GM12878 (cell line): ENCODE results near the gene FSCB. TPM values are rescaled to one million over a fixed set of nuclear protein-coding genes. Genes with fewer than 3 reads are reported as not detected.

ENCODE experiments used
- ATAC-seq: fragments of 200-7000 bp; cut with Tn5 transposase; 3 replicates; pipeline ENCODE4 v1.9.1; 2020; ENCODE audit warnings: mild to moderate bottlenecking, moderate library complexity
- BruUV-seq: library from RNA; stranded (reverse); fragments of 400-500 nt; replicated peaks from 2 replicates; lab custom pipeline; 2021; lab: Mats Ljungman, UMichigan
- CTCF ChIA-PET: fragments of 300-600 bp; sonication (Branson Sonifier 250); formaldehyde crosslinking; extraction: SDS; loops from one replicate; lab custom pipeline; 2021; ENCODE audit warnings: inconsistent platforms; lab: Yijun Ruan, JAX
- POLR2A ChIA-PET: fragments of 350-600 bp; formaldehyde crosslinking; extraction: SDS; loops from one replicate; lab custom pipeline; 2021; ENCODE audit warnings: inconsistent platforms; lab: Charles Lee
- RAD21 ChIA-PET: fragments of 300-600 bp; sonication (Branson Sonifier 250); formaldehyde crosslinking; loops from one replicate; lab custom pipeline; 2023; ENCODE audit warnings: antibody characterized with exemption; ENCODE audit not compliant: unreplicated experiment; lab: Charles Lee
- SMC1A ChIA-PET: fragments of 300-600 bp; sonication (Branson Sonifier 250); formaldehyde crosslinking; loops from one replicate; lab custom pipeline; 2023; ENCODE audit not compliant: unreplicated experiment, uncharacterized antibody; lab: Charles Lee
- DNase-seq: peaks from one replicate; pipeline ENCODE4 v3.0.0-alpha.2; 2011; ENCODE audit warnings: low read depth, low spot score
- FAIRE-seq: peaks from 3 replicates; lab custom pipeline; 2011; peaks lifted over from hg19 to GRCh38; lab: Jason Lieb, UNC
- H2AFZ ChIP-seq: 2 replicates; pipeline ENCODE4 v1.6.0; 2011; ENCODE audit warnings: low read depth, low read length, control low read depth; ENCODE audit not compliant: control insufficient read depth
- H3K27ac ChIP-seq: 2 replicates; pipeline ENCODE4 v1.5.1; 2011; ENCODE audit warnings: control low read depth; ENCODE audit not compliant: control insufficient read depth, insufficient read depth
- H3K27me3 ChIP-seq, 2 experiments: replicated peaks in 1 of 2; 2 replicates each; pipeline versions ENCODE4 v1.6.0 to v1.6.1; 2011; ENCODE audit warnings: low read length in 1 of 2; ENCODE audit not compliant: control insufficient read depth in 2 of 2, insufficient read depth in 2 of 2
- H3K36me3 ChIP-seq, 2 experiments: 2 replicates each; pipeline ENCODE4 v1.5.1; 2011; ENCODE audit warnings: low read length in 1 of 2; ENCODE audit not compliant: control insufficient read depth in 2 of 2, insufficient read depth in 2 of 2
- H3K4me1 ChIP-seq: 2 replicates; pipeline ENCODE4 v1.6.1; 2011; ENCODE audit warnings: mild to moderate bottlenecking, low read length, moderate library complexity, mixed read lengths; ENCODE audit not compliant: control insufficient read depth, insufficient read depth
- H3K4me2 ChIP-seq: 2 replicates; pipeline ENCODE4 v1.6.0; 2011; ENCODE audit warnings: control low read depth; ENCODE audit not compliant: control insufficient read depth, insufficient read depth
- H3K4me3 ChIP-seq: fragments of 200-600 bp; sonication (generic); 2 replicates; pipeline ENCODE4 v1.5.1; 2016
- H3K79me2 ChIP-seq: 2 replicates; pipeline ENCODE4 v1.6.0; 2011; ENCODE audit warnings: low read length; ENCODE audit not compliant: control insufficient read depth, insufficient read depth
- H3K9ac ChIP-seq: 2 replicates; pipeline ENCODE4 v1.8.0; 2011; ENCODE audit warnings: low read length, control low read depth, mixed read lengths; ENCODE audit not compliant: control insufficient read depth, insufficient read depth
- H3K9me3 ChIP-seq: replicated peaks from 3 replicates; pipeline ENCODE4 v1.5.1; 2011; ENCODE audit warnings: mild to moderate bottlenecking, low read length; ENCODE audit not compliant: control insufficient read depth, insufficient read depth
- H4K20me1 ChIP-seq: 2 replicates; pipeline ENCODE4 v1.6.0; 2011; ENCODE audit not compliant: control insufficient read depth, insufficient read depth
- BACH1 ChIP-seq: fragments of 450-650 bp; IDR thresholded peaks from 2 replicates; pipeline ENCODE4 v1.6.1; 2017; ENCODE audit warnings: mild to moderate bottlenecking, borderline replicate concordance
- HCFC1 ChIP-seq: fragments of 150-350 bp; IDR thresholded peaks from 2 replicates; pipeline ENCODE4 v1.6.1; 2014; ENCODE audit warnings: low read length
- IKZF2 ChIP-seq, 2 experiments: fragments of 450-650 bp; IDR thresholded peaks; 2 replicates each; pipeline ENCODE4 v1.6.1; 2017; ENCODE audit warnings: mild to moderate bottlenecking in 2 of 2, moderate library complexity in 2 of 2
- PAX8 ChIP-seq: fragments of 450-650 bp; IDR thresholded peaks from 2 replicates; pipeline ENCODE4 v1.6.1; 2017; ENCODE audit warnings: mild to moderate bottlenecking, moderate library complexity
- POLR2AphosphoS2 ChIP-seq: IDR thresholded peaks from 2 replicates; pipeline ENCODE4 v1.6.1; 2011; ENCODE audit warnings: low read depth, mild to moderate bottlenecking, low read length, improper control_type of control experiment, moderate library complexity
- TCF12 ChIP-seq: IDR thresholded peaks from 2 replicates; pipeline ENCODE4 v1.6.1; 2011; ENCODE audit warnings: low read depth, mild to moderate bottlenecking, low read length
- WGBS: methylation state at CpG from one replicate; pipeline ENCODE4 v1.1.6; 2016; ENCODE audit warnings: low lambda C conversion rate; ENCODE audit not compliant: insufficient replicate concordance, insufficient coverage; ENCODE audit errors: missing lambda C conversion rate; 5-methylcytosine and 5-hydroxymethylcytosine counted together
- in situ Hi-C: fragments of 300-500 bp; cut with MboI; formaldehyde crosslinking; loops from 9 replicates; pipeline ENCODE4 v1.14.3; 2018; ENCODE audit warnings: mixed read lengths
- intact Hi-C: fragments of 100-400 bp; cut with micrococcal nuclease; formaldehyde crosslinking; loops from one replicate; pipeline ENCODE4 v1.14.2; 2022; ENCODE audit not compliant: unreplicated experiment
- polyA plus RNA-seq, 11 experiments: library from polyadenylated mRNA; depleted of rRNA in 4 of 11; unstranded in 6 of 11; stranded (reverse) in 5 of 11; fragments of >200 nt; fragmentation: Nextera tagmentation in 4 of 11; fragmentation: Illumina TruSeq in 1 of 11; extraction: Ambion mirVana in 4 of 11; extraction: Trizol in 1 of 11; gene quantifications; 1 replicate in 1 of 11; 2 replicates in 10 of 11; pipeline versions ENCODE4 v1.2.1 to v1.2.3, GENCODE V29; 2011 to 2016; ENCODE audit warnings: inconsistent platforms in 2 of 11, missing spikeins in 2 of 11, low read depth in 1 of 11
- total RNA-seq, 4 experiments: library from RNA; depleted of rRNA in 3 of 4; stranded (reverse); fragments of >200 nt in 3 of 4; fragmentation: Illumina TruSeq in 1 of 4; extraction: Trizol in 1 of 4; gene quantifications; 2 replicates each; pipeline versions ENCODE4 v1.2.1 to v1.2.3, GENCODE V29; 2013 to 2021
- TF ChIP-seq, protein P1 (sequence below): fragments of 450-650 bp; IDR thresholded peaks from 2 replicates; pipeline ENCODE4 v1.6.1; 2017; ENCODE audit warnings: mild to moderate bottlenecking, low read depth, inconsistent platforms; ENCODE audit not compliant: poor library complexity, severe bottlenecking

The FSCB gene
- total and polyA plus RNA-seq, 10 of the 15 experiments (the other 5 are each of a cell fraction or from before 2014, with no cell fraction given), result not detected

- TF ChIP-seq POLR2AphosphoS2, result no peak
Measured at GRCh38 chr14:44494137-44494536, 12.9 kb downstream of the FSCB start (continued).

GRCh38 chr14:44490966-44491365 is 16.1 kb downstream of the FSCB start:
- DNase-seq, result no peak
- Histone ChIP-seq H4K20me1 (no peaks in the 10 kb centered on the region), H3K9me3 (no peaks in the 10 kb centered on the region), H3K4me1 (no peaks in the 10 kb centered on the region), H3K27me3 (no peaks in the 10 kb centered on the region), H3K79me2 (no peaks in the 10 kb centered on the region), H2AFZ (no peak overlapping the region), H3K27ac (no peak overlapping the region), H3K4me3 (no peak overlapping the region), H3K4me2 (no peak overlapping the region), H3K9ac (no peak overlapping the region), H3K36me3 (no peaks in the 10 kb centered on the region)
- ChIA-PET RAD21 (no interaction called here), POLR2A (no interaction called here), CTCF (interaction anchor here (0.6 kb wide), 1 partner anchor 350 kb away, joined by 3 read pairs; no protein-coding TSS in a partner anchor), SMC1A (no interaction called here)
- no peak for ATAC-seq
- no peak for TF ChIP-seq IKZF2 (IDR thresholded peaks at IDR 0.05)
- no peak for TF ChIP-seq PAX8
- TF ChIP-seq HCFC1, result no peak
- no peak for TF ChIP-seq BACH1
- TF ChIP-seq, protein P1, sequence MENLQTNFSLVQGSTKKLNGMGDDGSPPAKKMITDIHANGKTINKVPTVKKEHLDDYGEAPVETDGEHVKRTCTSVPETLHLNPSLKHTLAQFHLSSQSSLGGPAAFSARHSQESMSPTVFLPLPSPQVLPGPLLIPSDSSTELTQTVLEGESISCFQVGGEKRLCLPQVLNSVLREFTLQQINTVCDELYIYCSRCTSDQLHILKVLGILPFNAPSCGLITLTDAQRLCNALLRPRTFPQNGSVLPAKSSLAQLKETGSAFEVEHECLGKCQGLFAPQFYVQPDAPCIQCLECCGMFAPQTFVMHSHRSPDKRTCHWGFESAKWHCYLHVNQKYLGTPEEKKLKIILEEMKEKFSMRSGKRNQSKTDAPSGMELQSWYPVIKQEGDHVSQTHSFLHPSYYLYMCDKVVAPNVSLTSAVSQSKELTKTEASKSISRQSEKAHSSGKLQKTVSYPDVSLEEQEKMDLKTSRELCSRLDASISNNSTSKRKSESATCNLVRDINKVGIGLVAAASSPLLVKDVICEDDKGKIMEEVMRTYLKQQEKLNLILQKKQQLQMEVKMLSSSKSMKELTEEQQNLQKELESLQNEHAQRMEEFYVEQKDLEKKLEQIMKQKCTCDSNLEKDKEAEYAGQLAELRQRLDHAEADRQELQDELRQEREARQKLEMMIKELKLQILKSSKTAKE, result no peak
- no peak for TF ChIP-seq TCF12
- no peak for FAIRE-seq
- WGBS, result 23% methylated on average over 2 of the region's 2 CpGs
- intact Hi-C loops (no loop called here), in situ Hi-C loops (no loop called here)
- no TSS peak for BruUV-seq
